ENCODE results near the gene MAP1S.

- TF ChIP-seq CTCF (IDR thresholded peaks at IDR 0.05; ENCODE audit: insufficient read depth, low read length) (no peak), SPI1 (IDR thresholded peaks at IDR 0.05; ENCODE audit: borderline replicate concordance, low read depth) (no peak), POLR2AphosphoS5 (IDR thresholded peaks at IDR 0.05; ENCODE audit: low read depth) (no peak), REST (IDR thresholded peaks at IDR 0.05; ENCODE audit: insufficient replicate concordance, low read depth) (no peak)
These were observed 33.8 kb downstream of the MAP1S start for GRCh38 chr19:17752865-17753639.

Measured in HL-60 (cell line).